Sigmoid colon (tissue), 4 donors: Measurements from ENCODE around the gene FUT2.

ENCODE experiments used
- CTCF ChIP-seq, 4 experiments: fragments of 450-650 bp in 3 of 4; fragments of 200-600 bp in 1 of 4; IDR thresholded peaks; one replicate each; pipeline ENCODE4 v1.5.1; 2016 to 2019; ENCODE audit warnings: antibody characterized with exemption in 4 of 4, mild to moderate bottlenecking in 3 of 4, moderate library complexity in 2 of 4
- EP300 ChIP-seq, 4 donors: sonication (generic); formaldehyde crosslinking; IDR thresholded peaks; one replicate each; pipeline ENCODE4 v1.6.1; 2017; ENCODE audit warnings: antibody characterized with exemption in 4 of 4
- POLR2A ChIP-seq, 2 donors: fragments of 450-650 bp; IDR thresholded peaks; one replicate each; pipeline ENCODE4 v1.6.1; 2016; ENCODE audit warnings: antibody characterized with exemption in 2 of 2, mild to moderate bottlenecking in 2 of 2, moderate library complexity in 2 of 2
- POLR2AphosphoS5 ChIP-seq, 4 donors: sonication (generic); formaldehyde crosslinking; IDR thresholded peaks; one replicate each; pipeline ENCODE4 v1.6.1; 2017; ENCODE audit warnings: antibody characterized with exemption in 4 of 4

GRCh38 chr19:48703316-48703715 lies 7.5 kb downstream of the FUT2 start:
- TF ChIP-seq POLR2AphosphoS5 (IDR thresholded peaks at IDR 0.05) (no peak), CTCF (IDR thresholded peaks at IDR 0.05) (no peak), POLR2A (IDR thresholded peaks at IDR 0.05) (no peak), EP300 (IDR thresholded peaks at IDR 0.05) (no peak)
